SU-DHL-6 (cell line): ENCODE measurements around the gene IGF2R.

ENCODE experiments used
- H2AFZ ChIP-seq: fragments of 200-600 bp; sonication (generic); 2 replicates; pipeline ENCODE4 v1.6.1; 2014; ENCODE audit warnings: low read depth, mild to moderate bottlenecking, moderate library complexity, mixed read lengths, antibody characterized with exemption, low read length; ENCODE audit not compliant: severe bottlenecking
- H3F3A ChIP-seq: fragments of 200-600 bp; shearing (Covaris generic); 2 replicates; pipeline ENCODE4 v1.6.0; 2016; ENCODE audit warnings: antibody characterized with exemption, mild to moderate bottlenecking; ENCODE audit not compliant: insufficient read depth
- H3K27ac ChIP-seq: fragments of 200-600 bp; sonication (generic); 2 replicates; pipeline ENCODE4 v1.5.1; 2016; ENCODE audit warnings: low read depth, mild to moderate bottlenecking, low read length, moderate library complexity, mixed read lengths
- H3K27me3 ChIP-seq: fragments of 200-600 bp; sonication (generic), shearing (Covaris generic); 2 replicates; pipeline ENCODE4 v1.6.0; 2014; ENCODE audit warnings: mild to moderate bottlenecking, low read length
- H3K36me3 ChIP-seq: fragments of 200-600 bp; sonication (generic); 2 replicates; pipeline ENCODE4 v1.6.1; 2014; ENCODE audit warnings: mild to moderate bottlenecking, low read length, mixed read lengths
- H3K4me2 ChIP-seq: fragments of 300-600, 200-600 bp; shearing (Covaris generic), sonication (generic); 2 replicates; pipeline ENCODE4 v1.6.0; 2014; ENCODE audit warnings: low read length, low read depth, mild to moderate bottlenecking; ENCODE audit not compliant: poor library complexity, severe bottlenecking
- H3K4me3 ChIP-seq: fragments of 200-600 bp; sonication (generic); 2 replicates; pipeline ENCODE4 v1.5.1; 2014; ENCODE audit warnings: antibody characterized with exemption, low read length, mild to moderate bottlenecking, mixed read lengths; ENCODE audit not compliant: insufficient read depth, poor library complexity, severe bottlenecking
- H3K79me2 ChIP-seq: fragments of 200-600 bp; sonication (generic); 2 replicates; pipeline ENCODE4 v1.6.1; 2014; ENCODE audit warnings: mild to moderate bottlenecking, low read length, moderate library complexity; ENCODE audit not compliant: insufficient read depth
- H3K9ac ChIP-seq: fragments of 200-600 bp; sonication (generic); 2 replicates; pipeline ENCODE4 v1.7.0; 2014; ENCODE audit warnings: mild to moderate bottlenecking, low read length
- H3K9me2 ChIP-seq: fragments of 200-600 bp; sonication (generic); replicated peaks from 2 replicates; pipeline ENCODE4 v1.6.1; 2014; ENCODE audit warnings: low read length; ENCODE audit not compliant: insufficient read depth
- H3K9me3 ChIP-seq: fragments of 200-600 bp; sonication (generic); 2 replicates; pipeline ENCODE4 v1.6.1; 2014; ENCODE audit warnings: low read length, mixed read lengths; ENCODE audit not compliant: insufficient read depth
- H4K20me1 ChIP-seq: fragments of 200-600 bp; sonication (generic); 2 replicates; pipeline ENCODE4 v1.6.1; 2014; ENCODE audit warnings: low read depth, mild to moderate bottlenecking, antibody characterized with exemption, low read length, moderate library complexity, mixed read lengths
- EZH2phosphoT487 ChIP-seq: fragments of 200-600 bp; sonication (generic), shearing (Covaris generic); conservative IDR thresholded peaks from 2 replicates; pipeline ENCODE4 v1.6.1; 2018; ENCODE audit warnings: mild to moderate bottlenecking, antibody characterized with exemption, low read length, moderate library complexity, mixed read lengths
- TF ChIP-seq, protein P1 (sequence below): fragments of 200-600 bp; sonication (generic); IDR thresholded peaks from one replicate; pipeline ENCODE4 v1.5.1; 2017; ENCODE audit warnings: antibody characterized with exemption, mild to moderate bottlenecking, low read length, moderate library complexity; ENCODE audit not compliant: insufficient read depth, poor library complexity, severe bottlenecking

The IGF2R gene

DNA sequence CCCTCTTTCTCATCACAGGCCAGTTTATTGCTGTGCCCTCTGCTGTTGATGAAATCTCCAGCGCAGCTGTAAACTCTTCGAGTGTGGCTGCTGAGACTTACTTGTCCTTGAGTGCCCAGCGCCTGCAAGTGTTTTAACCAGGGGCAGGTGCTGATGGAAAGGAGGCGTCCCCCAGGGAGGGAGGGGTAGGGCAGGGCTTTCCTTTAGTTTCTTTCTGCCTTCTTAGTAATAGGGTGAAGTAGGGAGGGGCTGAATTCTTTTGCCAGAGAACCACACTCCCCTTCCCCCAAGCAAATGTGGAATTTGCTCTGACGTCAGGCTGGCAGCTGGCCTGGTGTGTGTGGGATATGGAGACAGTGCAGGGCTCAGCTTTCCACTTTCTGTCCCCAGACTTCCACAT, 61.2 kb downstream of the IGF2R start:
- Histone ChIP-seq H3K27ac (no peak overlapping the region), H2AFZ (no peak overlapping the region), H3K9me2 (no peaks in the 10 kb centered on the region), H3K9me3 (no peaks in the 10 kb centered on the region), H3K9ac (no peak overlapping the region), H4K20me1 (no peaks in the 10 kb centered on the region), H3F3A (no peaks in the 10 kb centered on the region), H3K36me3 (0 out of 2 replicates have a peak, but pooled peaks cover 4% of the 10 kb centered on the region), H3K79me2 (no peaks in the 10 kb centered on the region), H3K4me2 (no peak overlapping the region), H3K4me3 (no peak overlapping the region), H3K27me3 (no peaks in the 10 kb centered on the region)
- TF ChIP-seq, protein P1, sequence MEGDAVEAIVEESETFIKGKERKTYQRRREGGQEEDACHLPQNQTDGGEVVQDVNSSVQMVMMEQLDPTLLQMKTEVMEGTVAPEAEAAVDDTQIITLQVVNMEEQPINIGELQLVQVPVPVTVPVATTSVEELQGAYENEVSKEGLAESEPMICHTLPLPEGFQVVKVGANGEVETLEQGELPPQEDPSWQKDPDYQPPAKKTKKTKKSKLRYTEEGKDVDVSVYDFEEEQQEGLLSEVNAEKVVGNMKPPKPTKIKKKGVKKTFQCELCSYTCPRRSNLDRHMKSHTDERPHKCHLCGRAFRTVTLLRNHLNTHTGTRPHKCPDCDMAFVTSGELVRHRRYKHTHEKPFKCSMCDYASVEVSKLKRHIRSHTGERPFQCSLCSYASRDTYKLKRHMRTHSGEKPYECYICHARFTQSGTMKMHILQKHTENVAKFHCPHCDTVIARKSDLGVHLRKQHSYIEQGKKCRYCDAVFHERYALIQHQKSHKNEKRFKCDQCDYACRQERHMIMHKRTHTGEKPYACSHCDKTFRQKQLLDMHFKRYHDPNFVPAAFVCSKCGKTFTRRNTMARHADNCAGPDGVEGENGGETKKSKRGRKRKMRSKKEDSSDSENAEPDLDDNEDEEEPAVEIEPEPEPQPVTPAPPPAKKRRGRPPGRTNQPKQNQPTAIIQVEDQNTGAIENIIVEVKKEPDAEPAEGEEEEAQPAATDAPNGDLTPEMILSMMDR = no peak
- no peak for TF ChIP-seq EZH2phosphoT487

DNA sequence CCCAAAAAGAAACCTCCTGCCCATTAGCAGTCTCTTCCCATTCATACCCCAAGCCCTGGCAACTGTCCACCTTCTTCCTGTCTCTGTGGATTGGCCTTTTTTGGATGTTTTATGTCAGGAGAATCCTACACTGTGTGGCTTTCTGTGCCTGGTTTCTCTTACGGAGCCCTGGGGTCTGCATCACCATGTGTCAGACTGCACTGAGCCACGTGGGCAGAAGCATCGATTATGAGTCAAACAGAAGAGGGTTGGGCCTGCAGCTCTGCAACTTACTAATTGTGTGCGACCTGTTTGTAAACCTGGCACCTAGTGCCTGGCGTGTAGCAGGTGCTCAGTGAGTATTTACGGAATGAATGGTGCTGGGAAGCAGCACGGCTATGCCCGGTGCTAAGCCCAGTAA, 62.6 kb downstream of the IGF2R start:
- no peaks in the 10 kb centered on the region for H3F3A ChIP-seq
- H4K20me1 ChIP-seq = no peaks in the 10 kb centered on the region
- no peak overlapping the region for H3K9ac ChIP-seq
- H3K9me3 ChIP-seq = no peaks in the 10 kb centered on the region
- H3K4me3 ChIP-seq = no peak overlapping the region
- no peak overlapping the region for H3K4me2 ChIP-seq
- 0 out of 2 replicates have a peak, but pooled peaks cover 4% of the 10 kb centered on the region for H3K36me3 ChIP-seq
- no peak for TF ChIP-seq EZH2phosphoT487
- TF ChIP-seq, protein P1 = no peak
- H2AFZ ChIP-seq = no peak overlapping the region
- H3K27ac ChIP-seq = no peak overlapping the region
- H3K9me2 ChIP-seq = no peaks in the 10 kb centered on the region
- no peaks in the 10 kb centered on the region for H3K27me3 ChIP-seq
- no peaks in the 10 kb centered on the region for H3K79me2 ChIP-seq

DNA sequence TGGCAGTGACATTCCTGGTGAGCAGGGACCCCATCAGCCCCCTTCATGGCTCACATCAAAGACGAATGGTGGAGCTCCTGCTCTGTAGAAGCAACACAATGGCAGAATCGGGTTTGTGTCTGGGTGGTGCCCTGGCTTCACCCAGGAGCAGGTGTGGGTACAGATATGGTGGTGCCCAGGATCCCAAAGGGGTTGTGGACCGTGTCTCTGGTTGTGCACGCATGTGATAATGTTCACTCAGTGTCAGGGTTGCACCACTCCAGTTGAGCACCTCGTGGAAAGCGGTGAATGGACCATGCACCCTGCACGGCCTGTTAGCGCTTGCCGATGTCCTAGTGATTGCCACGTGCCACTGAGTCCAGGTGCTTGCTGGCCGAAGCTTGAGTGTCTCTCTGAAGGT, 63.0 kb downstream of the IGF2R start:
- Histone ChIP-seq H3K36me3 (0 out of 2 replicates have a peak, but pooled peaks cover 4% of the 10 kb centered on the region), H4K20me1 (no peaks in the 10 kb centered on the region), H2AFZ (no peak overlapping the region), H3K4me2 (no peak overlapping the region), H3K9me3 (no peaks in the 10 kb centered on the region), H3K4me3 (no peak overlapping the region), H3K9ac (no peak overlapping the region), H3K27ac (no peak overlapping the region), H3K9me2 (no peaks in the 10 kb centered on the region), H3K27me3 (no peaks in the 10 kb centered on the region), H3F3A (no peaks in the 10 kb centered on the region), H3K79me2 (no peaks in the 10 kb centered on the region)
- TF ChIP-seq, protein P1 = no peak
- no peak for TF ChIP-seq EZH2phosphoT487
